Measurements from ENCODE around the gene AJAP1.

AJAP1 gene

DNA sequence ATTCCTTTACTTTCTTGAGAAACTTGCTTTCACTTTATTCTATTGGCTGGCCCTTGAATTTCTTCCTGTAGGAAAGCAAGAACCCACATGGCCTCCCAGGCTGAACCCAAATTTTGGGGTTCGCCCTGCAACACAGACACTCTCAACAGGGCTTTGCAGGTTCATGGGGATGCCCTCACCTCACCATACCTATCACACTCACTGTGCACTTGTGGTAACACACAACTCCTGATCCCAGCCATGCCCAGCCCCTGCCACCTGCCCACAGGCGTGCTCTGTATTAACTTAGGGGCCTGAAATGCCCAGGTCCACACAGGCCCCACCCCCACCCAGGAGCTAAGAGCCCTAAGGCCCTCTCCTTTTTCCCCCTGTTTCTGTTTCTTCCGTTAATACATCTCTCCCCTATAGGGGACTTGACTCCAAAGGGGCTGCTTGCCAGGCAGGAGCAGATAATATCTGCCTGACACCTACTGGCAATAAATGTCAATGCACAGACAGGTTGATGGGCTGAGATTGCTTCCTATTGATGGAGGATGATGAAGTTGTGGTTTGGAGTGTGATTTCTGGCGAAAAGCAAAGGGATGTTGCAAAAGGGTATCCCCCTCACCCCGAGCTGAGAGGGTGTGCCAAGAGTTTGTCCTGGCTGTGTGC lies 171.5 kb downstream of the AJAP1 start:
- H3K4me3 ChIP-seq (replicated peaks; ENCODE audit: low read depth, low read length) = no peak overlapping the region
- DNase-seq (ENCODE audit: low read depth) = no peak
- TF ChIP-seq, protein P1, sequence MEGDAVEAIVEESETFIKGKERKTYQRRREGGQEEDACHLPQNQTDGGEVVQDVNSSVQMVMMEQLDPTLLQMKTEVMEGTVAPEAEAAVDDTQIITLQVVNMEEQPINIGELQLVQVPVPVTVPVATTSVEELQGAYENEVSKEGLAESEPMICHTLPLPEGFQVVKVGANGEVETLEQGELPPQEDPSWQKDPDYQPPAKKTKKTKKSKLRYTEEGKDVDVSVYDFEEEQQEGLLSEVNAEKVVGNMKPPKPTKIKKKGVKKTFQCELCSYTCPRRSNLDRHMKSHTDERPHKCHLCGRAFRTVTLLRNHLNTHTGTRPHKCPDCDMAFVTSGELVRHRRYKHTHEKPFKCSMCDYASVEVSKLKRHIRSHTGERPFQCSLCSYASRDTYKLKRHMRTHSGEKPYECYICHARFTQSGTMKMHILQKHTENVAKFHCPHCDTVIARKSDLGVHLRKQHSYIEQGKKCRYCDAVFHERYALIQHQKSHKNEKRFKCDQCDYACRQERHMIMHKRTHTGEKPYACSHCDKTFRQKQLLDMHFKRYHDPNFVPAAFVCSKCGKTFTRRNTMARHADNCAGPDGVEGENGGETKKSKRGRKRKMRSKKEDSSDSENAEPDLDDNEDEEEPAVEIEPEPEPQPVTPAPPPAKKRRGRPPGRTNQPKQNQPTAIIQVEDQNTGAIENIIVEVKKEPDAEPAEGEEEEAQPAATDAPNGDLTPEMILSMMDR (IDR thresholded peaks at IDR 0.05; ENCODE audit: low read length, missing control alignments) = no peak

DNA sequence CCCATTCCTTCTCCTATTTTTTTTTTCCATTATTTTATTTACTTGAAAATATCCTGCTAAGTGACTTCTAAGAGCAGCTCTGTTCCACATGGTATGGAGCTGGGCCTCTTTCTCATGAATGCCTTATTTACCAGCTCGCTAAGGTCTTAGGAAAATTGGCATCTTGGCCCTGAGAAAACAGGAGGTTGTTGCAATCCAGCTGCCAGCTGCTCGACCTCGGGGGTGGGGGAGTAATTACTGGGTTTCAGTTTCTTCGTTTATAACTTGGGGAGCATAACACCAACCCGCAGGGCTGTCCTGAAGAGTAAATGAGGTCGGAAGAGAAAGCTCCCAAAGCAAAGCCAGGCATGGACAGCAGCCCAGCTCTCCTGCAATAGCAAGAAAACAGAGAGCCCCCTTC lies 176.3 kb downstream of the AJAP1 start:
- DNase-seq (ENCODE audit: low read depth) = no peak
- TF ChIP-seq, protein P1 (IDR thresholded peaks at IDR 0.05; ENCODE audit: low read length, missing control alignments) = no peak
- H3K4me3 ChIP-seq (replicated peaks; ENCODE audit: low read depth, low read length) = no peak overlapping the region

DNA sequence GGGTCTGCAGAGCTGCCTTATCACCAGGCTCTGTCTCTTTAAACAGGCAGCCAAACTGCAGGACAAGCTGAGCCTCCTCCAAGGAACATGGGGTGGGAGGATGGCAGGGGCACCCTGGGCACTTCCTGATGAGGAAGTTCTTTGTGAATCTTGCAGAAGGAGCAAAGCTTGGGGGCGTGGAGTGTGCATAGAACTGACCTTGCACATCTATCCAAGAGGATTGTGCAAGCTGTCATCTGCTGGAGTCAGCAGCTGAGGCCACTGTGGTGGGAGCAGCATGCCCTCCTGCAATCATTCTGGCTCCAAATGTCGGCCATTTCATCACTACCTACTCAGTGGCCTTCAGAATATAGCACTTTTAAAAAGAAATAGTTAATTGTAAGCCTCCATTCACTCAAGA lies 182.2 kb downstream of the AJAP1 start:
- DNase-seq (ENCODE audit: low read depth) = no peak
- TF ChIP-seq, protein P1 (IDR thresholded peaks at IDR 0.05; ENCODE audit: low read length, missing control alignments) = no peak
- H3K4me3 ChIP-seq (replicated peaks; ENCODE audit: low read depth, low read length) = no peak overlapping the region

DNA sequence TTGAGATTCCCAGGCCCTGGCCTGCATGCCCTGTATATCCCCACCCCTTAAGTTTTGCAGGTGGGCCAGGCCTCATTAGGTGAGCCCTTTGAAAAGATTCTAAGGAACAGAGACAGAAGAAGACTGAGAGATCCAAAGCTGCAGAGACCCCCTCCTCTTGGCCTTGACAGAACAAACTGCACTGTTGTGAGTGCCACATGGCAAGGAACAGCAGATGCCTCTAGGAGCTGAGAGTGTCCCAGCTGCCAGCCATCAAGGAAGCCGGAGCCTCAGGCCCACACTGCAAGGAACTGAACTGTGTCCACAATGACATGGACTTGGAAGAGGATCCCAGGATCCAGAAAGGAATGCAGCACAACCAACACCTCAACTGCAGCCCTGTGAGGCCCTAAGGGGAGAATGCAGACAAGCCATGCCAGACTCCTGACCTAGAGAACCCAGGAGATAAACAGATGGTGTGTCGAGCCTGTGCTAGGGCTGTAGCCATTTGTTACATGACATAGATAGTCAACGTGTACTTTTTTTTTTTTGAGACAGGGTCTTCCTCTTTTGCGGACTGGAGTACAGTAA lies 182.7 kb downstream of the AJAP1 start:
- no peak overlapping the region for H3K4me3 ChIP-seq (replicated peaks; ENCODE audit: low read depth, low read length)
- TF ChIP-seq, protein P1 (IDR thresholded peaks at IDR 0.05; ENCODE audit: low read length, missing control alignments) = no peak
- DNase-seq (ENCODE audit: low read depth) = no peak

DNA sequence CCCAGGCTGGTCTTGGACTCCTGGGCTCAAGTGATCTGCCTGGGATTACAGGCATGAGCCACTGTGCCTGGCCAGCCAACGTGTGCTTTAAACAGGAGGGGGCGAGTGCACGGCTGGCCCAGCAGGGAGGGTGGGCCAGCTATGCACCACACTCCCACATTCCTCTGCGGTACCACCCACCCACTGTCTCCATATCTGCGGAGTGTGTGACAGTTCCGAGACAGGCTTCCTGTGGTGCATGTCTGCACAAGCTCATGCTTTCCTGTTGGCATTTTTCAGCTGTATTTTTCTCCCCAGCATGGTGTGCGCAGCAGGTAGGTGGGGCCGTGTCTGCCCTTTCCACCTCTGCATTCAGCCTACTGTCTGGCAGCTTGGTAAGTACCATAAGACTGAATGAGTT lies 183.3 kb downstream of the AJAP1 start:
- TF ChIP-seq, protein P1 (IDR thresholded peaks at IDR 0.05; ENCODE audit: low read length, missing control alignments) = no peak
- H3K4me3 ChIP-seq (replicated peaks; ENCODE audit: low read depth, low read length) = no peak overlapping the region
- DNase-seq (ENCODE audit: low read depth) = no peak

DNA sequence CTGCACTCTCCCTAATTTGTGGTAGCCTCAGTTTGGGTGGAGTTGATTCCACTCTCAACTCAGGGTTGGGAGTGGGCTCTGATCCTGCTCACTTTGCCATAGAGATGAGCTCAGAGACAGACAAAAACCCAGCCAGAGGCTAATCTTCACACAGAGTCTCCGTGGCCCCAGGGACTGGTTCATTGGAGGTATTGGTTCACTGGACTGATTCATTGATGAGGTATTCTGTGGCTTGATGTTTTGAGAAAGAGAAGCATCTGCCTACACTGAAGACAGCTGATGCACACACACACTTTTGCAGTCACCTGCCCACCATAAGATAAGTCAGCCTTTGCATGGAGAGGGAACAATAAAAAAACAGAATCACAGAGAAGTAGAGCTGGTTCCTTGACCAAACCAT lies 183.8 kb downstream of the AJAP1 start:
- TF ChIP-seq, protein P1 (IDR thresholded peaks at IDR 0.05; ENCODE audit: low read length, missing control alignments) = no peak
- no peak for DNase-seq (ENCODE audit: low read depth)
- H3K4me3 ChIP-seq (replicated peaks; ENCODE audit: low read depth, low read length) = no peak overlapping the region

Measured in fibroblast of pulmonary artery (primary cell).